Measurements from ENCODE around the gene OSBP2. TPM values are rescaled to one million over a fixed set of nuclear protein-coding genes. Genes with fewer than 3 reads are reported as not detected.

Gene OSBP2
- polyA plus RNA-seq, 2 of the 4 experiments (the other 2 are of a cell fraction), result 2.7 to 6.0 TPM

GRCh38 chr22:30742291-30743256, 47.9 kb downstream of the OSBP2 start:
- Histone ChIP-seq H3K4me3 (no peak overlapping the region), H3K9me3 (no peaks in the 10 kb centered on the region), H3K4me2 (no peak overlapping the region), H3K4me1 (no peaks in the 10 kb centered on the region), H3K27ac (no peak overlapping the region)
- POLR2A ChIA-PET, result no interaction called here
- TF ChIP-seq RAD21 (conservative IDR thresholded peaks at IDR 0.05 in 1 of 2, IDR thresholded peaks at IDR 0.05 in 1 of 2) (no peak), HOXB13 (CRISPR knock-in tag; IDR thresholded peaks at IDR 0.05; ENCODE audit: low read depth) (no peak)
- WGBS (ENCODE audit: missing lambda C conversion rate), result 84% methylated on average over 6 of the region's 6 CpGs
- ATAC-seq (no peak), FAIRE-seq (no peak), DNase-seq (ENCODE audit: low read depth in 1 of 2, low spot score in 1 of 2) (no peak)
- CTCF ChIA-PET, result interaction anchor here (0.6 to 3.9 kb wide), 7 partner anchors 12 to 316 kb away, joined by 3 to 22 read pairs (median 6); partner anchors contain the start of gene SLC35E4

GRCh38 chr22:30743257-30744020, 48.8 kb downstream of the OSBP2 start:
- POLR2A ChIA-PET, result no interaction called here
- Histone ChIP-seq H3K27ac (no peak overlapping the region), H3K4me3 (no peak overlapping the region), H3K4me2 (no peak overlapping the region), H3K4me1 (no peaks in the 10 kb centered on the region), H3K9me3 (no peaks in the 10 kb centered on the region)
- DNase-seq (ENCODE audit: low read depth in 1 of 2, low spot score in 1 of 2), result no peak
- TF ChIP-seq, protein P1, sequence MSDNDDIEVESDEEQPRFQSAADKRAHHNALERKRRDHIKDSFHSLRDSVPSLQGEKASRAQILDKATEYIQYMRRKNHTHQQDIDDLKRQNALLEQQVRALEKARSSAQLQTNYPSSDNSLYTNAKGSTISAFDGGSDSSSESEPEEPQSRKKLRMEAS (IDR thresholded peaks at IDR 0.05), result no peak
- TF ChIP-seq PHF8 (IDR thresholded peaks at IDR 0.05; ENCODE audit: borderline replicate concordance, low read depth) (no peak), CBX8 (IDR thresholded peaks at IDR 0.05) (no peak), E2F6 (IDR thresholded peaks at IDR 0.05; ENCODE audit: borderline replicate concordance, low read depth) (no peak), POLR2AphosphoS2 (conservative IDR thresholded peaks at IDR 0.05; ENCODE audit: low read length) (no peak), HOXA7 (CRISPR knock-in tag; IDR thresholded peaks at IDR 0.05) (no peak), CBX2 (IDR thresholded peaks at IDR 0.05; ENCODE audit: borderline replicate concordance, low read depth) (no peak), JUN (IDR thresholded peaks at IDR 0.05) (no peak), EP300 (IDR thresholded peaks at IDR 0.05) (no peak), EHMT2 (IDR thresholded peaks at IDR 0.05; ENCODE audit: low read depth) (no peak), ZNF302 (CRISPR knock-in tag; IDR thresholded peaks at IDR 0.05) (no peak), RFX5 (IDR thresholded peaks at IDR 0.05) (no peak), MYC (IDR thresholded peaks at IDR 0.05; ENCODE audit: borderline replicate concordance, low read length) (no peak), RNF2 (IDR thresholded peaks at IDR 0.05; ENCODE audit: borderline replicate concordance, low read depth) (no peak), KDM5A (IDR thresholded peaks at IDR 0.05) (no peak), USF2 (IDR thresholded peaks at IDR 0.05) (no peak), ZSCAN20 (CRISPR knock-in tag; IDR thresholded peaks at IDR 0.05) (no peak), ZC3H11A (IDR thresholded peaks at IDR 0.05) (no peak)
- TF ChIP-seq, protein P2, sequence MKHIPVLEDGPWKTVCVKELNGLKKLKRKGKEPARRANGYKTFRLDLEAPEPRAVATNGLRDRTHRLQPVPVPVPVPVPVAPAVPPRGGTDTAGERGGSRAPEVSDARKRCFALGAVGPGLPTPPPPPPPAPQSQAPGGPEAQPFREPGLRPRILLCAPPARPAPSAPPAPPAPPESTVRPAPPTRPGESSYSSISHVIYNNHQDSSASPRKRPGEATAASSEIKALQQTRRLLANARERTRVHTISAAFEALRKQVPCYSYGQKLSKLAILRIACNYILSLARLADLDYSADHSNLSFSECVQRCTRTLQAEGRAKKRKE (CRISPR knock-in tag; IDR thresholded peaks at IDR 0.05; ENCODE audit: low read depth), result no peak
- FAIRE-seq, result no peak
- CTCF ChIA-PET, result interaction anchor here (0.6 to 3.9 kb wide), 6 partner anchors 12 to 215 kb away, joined by 3 to 22 read pairs (median 6); partner anchors contain the start of gene SLC35E4
- WGBS (ENCODE audit: missing lambda C conversion rate), result 88% methylated on average over 8 of the region's 10 CpGs
- ATAC-seq, result no peak

Data from A549 (cell line).